ENCODE data around the gene ASB13. TPM values are rescaled to one million over a fixed set of nuclear protein-coding genes. Genes with fewer than 3 reads are reported as not detected.
A peak's percentile ranks its signal among the peaks of the same experiment; 100 is the strongest.

ASB13 gene
- total RNA-seq, 1 donor = 14.8 TPM

GRCh38 chr10:5628451-5629302 lies 37.7 kb downstream of the ASB13 start:
- peak overlapping the region; percentile 92 for H2AFZ ChIP-seq (ENCODE audit: low read length)
- H3K27me3 ChIP-seq (ENCODE audit: insufficient read depth, low read length) = no peaks in the 10 kb centered on the region
- H3K36me3 ChIP-seq (ENCODE audit: insufficient read depth, low read length) = no peaks in the 10 kb centered on the region
- no peak for TF ChIP-seq CTCF (IDR thresholded peaks at IDR 0.05; ENCODE audit: extremely low read depth, low read depth, low read length)
- H3K9me3 ChIP-seq (ENCODE audit: low read depth, low read length) = no peaks in the 10 kb centered on the region
- no peaks in the 10 kb centered on the region for H3K79me2 ChIP-seq (ENCODE audit: insufficient read depth, low read length)
- peak overlapping the region; percentile 73 for H3K4me3 ChIP-seq (ENCODE audit: insufficient read depth, low read length)
- no peaks in the 10 kb centered on the region for H4K20me1 ChIP-seq (ENCODE audit: insufficient read depth, low read length)
- peaks cover 9% of the 10 kb centered on the region for H3K4me1 ChIP-seq (ENCODE audit: insufficient read depth, low read length)
- peak; percentile 90 for DNase-seq (ENCODE audit: insufficient read length, low spot score, missing footprints)
- peak overlapping the region; percentile 49 for H3K27ac ChIP-seq (ENCODE audit: low read depth, low read length)
- H3K4me2 ChIP-seq (ENCODE audit: insufficient read depth, low read length) = peak overlapping the region; percentile 90

DNA sequence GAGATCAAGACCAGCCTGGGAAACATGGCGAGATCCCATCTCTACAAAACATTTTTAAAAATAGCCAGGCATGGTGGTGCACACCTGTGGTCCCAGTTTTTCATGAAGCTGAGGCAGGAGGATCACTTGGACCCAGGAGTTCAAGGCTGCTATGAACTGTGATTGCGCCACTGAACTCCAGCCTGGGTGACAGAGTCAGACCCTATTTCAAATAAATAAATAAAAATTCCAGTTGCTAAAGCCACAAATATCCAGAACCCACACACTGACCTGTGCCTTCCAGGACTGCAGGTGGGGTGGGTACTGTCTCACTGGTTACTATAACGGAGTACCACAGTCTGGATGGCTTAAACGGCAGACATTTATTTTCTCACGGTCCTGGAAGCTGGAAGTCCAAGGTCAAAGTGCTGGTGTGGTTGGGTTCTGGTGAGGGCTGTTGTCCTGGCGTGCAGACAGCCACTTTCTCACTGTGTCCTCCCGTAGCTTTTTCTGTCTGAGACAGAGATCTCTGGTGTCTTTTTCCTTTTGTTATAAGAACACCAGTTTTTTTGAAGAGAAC lies 38.8 kb downstream of the ASB13 start:
- Histone ChIP-seq H3K4me1 (ENCODE audit: insufficient read depth, low read length) (peaks cover 13% of the 10 kb centered on the region), H3K79me2 (ENCODE audit: insufficient read depth, low read length) (no peaks in the 10 kb centered on the region), H3K4me2 (ENCODE audit: insufficient read depth, low read length) (no peak overlapping the region), H3K27ac (ENCODE audit: low read depth, low read length) (no peak overlapping the region), H3K27me3 (ENCODE audit: insufficient read depth, low read length) (no peaks in the 10 kb centered on the region), H3K36me3 (ENCODE audit: insufficient read depth, low read length) (no peaks in the 10 kb centered on the region), H4K20me1 (ENCODE audit: insufficient read depth, low read length) (no peaks in the 10 kb centered on the region), H2AFZ (ENCODE audit: low read length) (peak overlapping the region; percentile 92), H3K4me3 (ENCODE audit: insufficient read depth, low read length) (no peak overlapping the region), H3K9me3 (ENCODE audit: low read depth, low read length) (no peaks in the 10 kb centered on the region)
- no peak for TF ChIP-seq CTCF (IDR thresholded peaks at IDR 0.05; ENCODE audit: extremely low read depth, low read depth, low read length)
- DNase-seq (ENCODE audit: insufficient read length, low spot score, missing footprints) = no peak

GRCh38 chr10:5625992-5626777 lies 40.2 kb downstream of the ASB13 start:
- Histone ChIP-seq H3K27me3 (ENCODE audit: insufficient read depth, low read length) (no peaks in the 10 kb centered on the region), H2AFZ (ENCODE audit: low read length) (no peak overlapping the region), H3K36me3 (ENCODE audit: insufficient read depth, low read length) (no peaks in the 10 kb centered on the region), H3K27ac (ENCODE audit: low read depth, low read length) (no peak overlapping the region), H3K4me2 (ENCODE audit: insufficient read depth, low read length) (no peak overlapping the region), H3K4me3 (ENCODE audit: insufficient read depth, low read length) (no peak overlapping the region), H4K20me1 (ENCODE audit: insufficient read depth, low read length) (no peaks in the 10 kb centered on the region), H3K79me2 (ENCODE audit: insufficient read depth, low read length) (no peaks in the 10 kb centered on the region), H3K4me1 (ENCODE audit: insufficient read depth, low read length) (peaks cover 13% of the 10 kb centered on the region), H3K9me3 (ENCODE audit: low read depth, low read length) (no peaks in the 10 kb centered on the region)
- DNase-seq (ENCODE audit: insufficient read length, low spot score, missing footprints) = peak; percentile 62
- TF ChIP-seq CTCF (IDR thresholded peaks at IDR 0.05; ENCODE audit: extremely low read depth, low read depth, low read length) = no peak

DNA sequence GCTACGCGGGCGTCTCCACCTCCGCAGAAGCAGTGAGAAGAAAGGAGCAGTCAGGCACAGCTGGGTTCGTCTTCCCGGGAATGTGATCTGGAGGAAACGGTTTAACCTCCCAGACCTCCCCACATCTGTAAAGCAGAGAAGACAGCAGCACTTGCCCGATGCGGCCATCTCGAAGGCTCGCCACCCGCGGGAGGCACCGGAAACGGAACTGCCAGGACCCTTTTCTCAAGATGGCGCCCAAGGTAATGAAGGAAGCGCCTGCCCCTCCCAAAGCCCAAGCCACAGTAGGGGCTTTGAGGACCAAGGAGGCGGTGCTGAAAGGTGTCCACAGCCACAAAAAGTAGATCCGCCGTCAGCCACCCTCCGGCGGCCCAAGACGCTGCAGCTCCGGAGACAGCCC lies 41.7 kb downstream of the ASB13 start:
- no peak for TF ChIP-seq CTCF (IDR thresholded peaks at IDR 0.05; ENCODE audit: extremely low read depth, low read depth, low read length)
- H3K4me2 ChIP-seq (ENCODE audit: insufficient read depth, low read length) = no peak overlapping the region
- H3K4me1 ChIP-seq (ENCODE audit: insufficient read depth, low read length) = peaks cover 25% of the 10 kb centered on the region
- no peak for DNase-seq (ENCODE audit: insufficient read length, low spot score, missing footprints)
- no peak overlapping the region for H3K27ac ChIP-seq (ENCODE audit: low read depth, low read length)
- no peaks in the 10 kb centered on the region for H3K36me3 ChIP-seq (ENCODE audit: insufficient read depth, low read length)
- H3K9me3 ChIP-seq (ENCODE audit: low read depth, low read length) = no peaks in the 10 kb centered on the region
- no peaks in the 10 kb centered on the region for H3K27me3 ChIP-seq (ENCODE audit: insufficient read depth, low read length)
- no peaks in the 10 kb centered on the region for H4K20me1 ChIP-seq (ENCODE audit: insufficient read depth, low read length)
- no peak overlapping the region for H3K4me3 ChIP-seq (ENCODE audit: insufficient read depth, low read length)
- H2AFZ ChIP-seq (ENCODE audit: low read length) = no peak overlapping the region
- H3K79me2 ChIP-seq (ENCODE audit: insufficient read depth, low read length) = no peaks in the 10 kb centered on the region
